Caco-2 (cell line): ENCODE data around the gene ANKRD66. TPM values are rescaled to one million over a fixed set of nuclear protein-coding genes. Genes with fewer than 3 reads are reported as not detected.
"Not testable (repeated sequence)": the region's sequence is repeated elsewhere in the genome, so short reads cannot be mapped to it uniquely, and the experiment has no call there.

Experiments used
- BruUV-seq: library from RNA; stranded (reverse); fragments of 400-500 nt; replicated peaks from 2 replicates; lab custom pipeline; 2021; lab: Mats Ljungman, UMichigan
- CTCF ChIA-PET: fragments of 300-600 bp; sonication (Branson Sonifier 250); formaldehyde crosslinking; loops from one replicate; lab custom pipeline; 2022; ENCODE audit warnings: antibody characterized with exemption; lab: Charles Lee
- POLR2A ChIA-PET: fragments of 300-600 bp; sonication (Branson Sonifier 250); formaldehyde crosslinking; loops from one replicate; lab custom pipeline; 2022; ENCODE audit warnings: antibody characterized with exemption; lab: Charles Lee
- DNase-seq, 2 experiments: peaks; one replicate each; pipeline versions ENCODE4 v3.0.0 to v3.0.0-alpha.2; 2020 to 2022
- H3K27me3 ChIP-seq: replicated peaks from 2 replicates; pipeline ENCODE4 v1.6.0; 2011; ENCODE audit warnings: low read length; ENCODE audit not compliant: control insufficient read depth, insufficient read depth
- H3K36me3 ChIP-seq: 2 replicates; pipeline ENCODE4 v1.5.1; 2011; ENCODE audit warnings: low read length; ENCODE audit not compliant: control insufficient read depth, insufficient read depth
- H3K4me1 ChIP-seq: fragments of 250-450 bp; sonication (Bioruptor Pico); 2 replicates; pipeline ENCODE4 v1.5.1; 2020; ENCODE audit warnings: mild to moderate bottlenecking
- H3K4me3 ChIP-seq: 2 replicates; pipeline ENCODE4 v1.5.1; 2011; ENCODE audit warnings: low read depth, mild to moderate bottlenecking, control low read depth, low read length
- H3K9me3 ChIP-seq: fragments of 250-450 bp; sonication (Bioruptor Pico); 2 replicates; pipeline ENCODE4 v1.5.1; 2020; ENCODE audit warnings: mild to moderate bottlenecking, moderate library complexity
- H3K27ac Mint-ChIP-seq: one replicate; pipeline ENCODE4 v1.8.0; 2022; ENCODE audit warnings: mixed read lengths; ENCODE audit not compliant: unreplicated experiment
- H3K27me3 Mint-ChIP-seq: one replicate; pipeline ENCODE4 v1.8.0; 2022; ENCODE audit warnings: mixed read lengths; ENCODE audit not compliant: insufficient read depth, unreplicated experiment
- H3K36me3 Mint-ChIP-seq: one replicate; pipeline ENCODE4 v1.8.0; 2022; ENCODE audit warnings: mild to moderate bottlenecking, mixed read lengths; ENCODE audit not compliant: insufficient read depth, unreplicated experiment
- H3K4me1 Mint-ChIP-seq: one replicate; pipeline ENCODE4 v1.8.0; 2022; ENCODE audit warnings: low read depth, mixed read lengths; ENCODE audit not compliant: unreplicated experiment
- H3K4me3 Mint-ChIP-seq: one replicate; pipeline ENCODE4 v1.8.0; 2022; ENCODE audit warnings: mild to moderate bottlenecking, moderate library complexity, mixed read lengths; ENCODE audit not compliant: unreplicated experiment
- H3K9me3 Mint-ChIP-seq: one replicate; pipeline ENCODE4 v1.8.0; 2022; ENCODE audit warnings: mixed read lengths; ENCODE audit not compliant: unreplicated experiment
- CTCF ChIP-seq, 2 experiments: fragments of 200-600 bp in 1 of 2; IDR thresholded peaks; 1 replicate in 1 of 2; 2 replicates in 1 of 2; pipeline versions ENCODE4 v1.5.1 to v1.8.0; 2011 to 2022; ENCODE audit warnings: antibody characterized with exemption in 1 of 2, control low read depth in 1 of 2, inconsistent platforms in 1 of 2, low read depth in 1 of 2, low read length in 1 of 2, mild to moderate bottlenecking in 1 of 2, moderate library complexity in 1 of 2; ENCODE audit not compliant: insufficient read depth in 1 of 2, severe bottlenecking in 1 of 2, unreplicated experiment in 1 of 2
- intact Hi-C: fragments of 100-400 bp; cut with micrococcal nuclease; formaldehyde crosslinking; loops from one replicate; pipeline ENCODE4 v1.10.0; 2022; ENCODE audit not compliant: unreplicated experiment
- total RNA-seq: library from RNA; stranded (reverse); gene quantifications from 2 replicates; pipeline ENCODE4 v1.2.3, GENCODE V29; 2022

ANKRD66 gene
- total RNA-seq, 1 experiment from 2014 or later = not detected

DNA sequence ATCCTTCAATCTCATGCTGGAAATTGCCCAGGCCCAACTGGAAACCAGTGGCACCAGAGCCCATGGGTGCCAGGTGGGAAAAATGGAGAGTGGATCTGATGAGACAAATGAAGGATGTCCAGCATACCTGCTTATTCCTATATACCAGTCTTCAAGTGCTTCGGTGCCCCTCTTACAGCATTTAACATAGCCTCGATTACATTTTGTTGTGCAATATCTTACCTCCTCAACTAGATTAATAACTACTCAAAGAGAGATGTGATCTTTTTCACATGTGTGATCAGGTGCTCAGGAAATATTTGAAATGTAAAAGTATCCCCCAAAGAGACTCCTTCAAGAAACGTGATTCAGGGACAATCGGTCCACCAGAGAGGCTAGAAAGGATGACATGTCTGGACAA is 4.8 kb upstream of the ANKRD66 start:
- Histone ChIP-seq H3K4me3 (no peak overlapping the region), H3K4me1 (no peaks in the 10 kb centered on the region), H3K27me3 (no peaks in the 10 kb centered on the region), H3K9me3 (no peaks in the 10 kb centered on the region), H3K36me3 (no peaks in the 10 kb centered on the region)
- ChIA-PET CTCF (no interaction called here), POLR2A (no interaction called here)
- DNase-seq = no peak
- BruUV-seq = no TSS peak
- intact Hi-C loops = no loop called here
- Mint-ChIP-seq H3K9me3 (peaks cover 10% of the 10 kb centered on the region), H3K4me1 (peaks cover 6% of the 10 kb centered on the region), H3K36me3 (no peaks in the 10 kb centered on the region), H3K27me3 (peaks cover 16% of the 10 kb centered on the region), H3K27ac (no peak overlapping the region), H3K4me3 (no peak overlapping the region)
- no peak for TF ChIP-seq CTCF (IDR thresholded peaks at IDR 0.05; ENCODE audit: insufficient read depth in 1 of 2, low read depth in 1 of 2, low read length in 1 of 2, severe bottlenecking in 1 of 2, unreplicated experiment in 1 of 2)

DNA sequence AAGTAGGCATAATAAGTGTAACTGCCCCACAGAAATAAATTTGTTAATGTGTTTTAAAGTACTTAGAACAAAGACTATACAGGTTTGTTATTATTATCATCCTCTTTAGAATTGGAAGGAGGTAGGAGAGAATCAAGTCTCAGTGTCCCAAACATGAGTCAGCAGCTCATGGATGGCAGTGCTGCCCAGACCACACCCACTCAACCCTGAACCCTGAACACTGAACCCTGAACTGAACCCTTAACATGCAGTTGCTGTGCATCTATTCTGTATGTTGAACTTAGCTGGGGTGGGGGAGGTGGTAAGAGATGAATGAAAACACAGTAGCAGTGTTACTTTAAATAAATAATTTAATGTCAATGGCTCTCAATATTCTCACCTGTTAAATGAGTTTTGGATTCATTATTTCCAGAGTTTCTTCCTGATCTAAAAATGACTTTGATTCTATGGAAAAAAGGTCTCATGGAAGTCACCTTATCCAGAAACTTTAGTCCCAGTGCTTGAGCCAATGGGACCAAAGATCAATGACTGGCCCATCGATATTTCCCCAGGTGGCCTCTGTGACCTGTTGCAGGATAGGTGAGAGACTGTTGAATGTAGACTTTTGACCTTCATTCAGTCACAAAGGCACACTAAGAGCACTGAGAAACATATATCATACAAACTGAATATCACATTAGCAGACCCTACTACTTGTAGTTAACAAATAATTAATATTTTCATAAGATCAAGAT is 3.1 kb upstream of the ANKRD66 start:
- Mint-ChIP-seq H3K36me3 (no peaks in the 10 kb centered on the region), H3K27ac (no peak overlapping the region), H3K4me3 (no peak overlapping the region), H3K27me3 (peaks cover 9% of the 10 kb centered on the region), H3K4me1 (peaks cover 6% of the 10 kb centered on the region), H3K9me3 (peaks cover 10% of the 10 kb centered on the region)
- intact Hi-C loops = no loop called here
- no TSS peak for BruUV-seq
- no peaks in the 10 kb centered on the region for H3K36me3 ChIP-seq
- no peak for TF ChIP-seq CTCF (IDR thresholded peaks at IDR 0.05; ENCODE audit: insufficient read depth in 1 of 2, low read depth in 1 of 2, low read length in 1 of 2, severe bottlenecking in 1 of 2, unreplicated experiment in 1 of 2)
- DNase-seq = no peak
- ChIA-PET CTCF (no interaction called here), POLR2A (no interaction called here)
- no peaks in the 10 kb centered on the region for H3K4me1 ChIP-seq
- H3K27me3 ChIP-seq = no peaks in the 10 kb centered on the region
- no peaks in the 10 kb centered on the region for H3K9me3 ChIP-seq
- no peak overlapping the region for H3K4me3 ChIP-seq

- POLR2A ChIA-PET, H3K4me3 Mint-ChIP-seq, H3K27me3 Mint-ChIP-seq, BruUV-seq, H3K4me1 ChIP-seq, H3K36me3 Mint-ChIP-seq, H3K36me3 ChIP-seq, CTCF ChIA-PET, H3K27me3 ChIP-seq, H3K4me3 ChIP-seq, DNase-seq, H3K27ac Mint-ChIP-seq, H3K4me1 Mint-ChIP-seq, H3K9me3 ChIP-seq, intact Hi-C loops: not testable (repeated sequence)
- H3K9me3 Mint-ChIP-seq = peaks cover 10% of the 10 kb centered on the region
Observed at GRCh38 chr6:46744159-46744725, 2.5 kb upstream of the ANKRD66 start.
